WERI-Rb-1 (cell line): ENCODE data around the gene LBR.

Source experiments
- DNase-seq: peaks from one replicate; pipeline ENCODE4 v3.0.0-alpha.2; 2020
- H3K27ac ChIP-seq: fragments of 250-450 bp; sonication (Bioruptor Pico); 2 replicates; pipeline ENCODE4 v1.5.1; 2020; ENCODE audit warnings: mild to moderate bottlenecking, moderate library complexity
- H3K27me3 ChIP-seq: fragments of 250-450 bp; sonication (Bioruptor Pico); 2 replicates; pipeline ENCODE4 v1.5.1; 2021; ENCODE audit warnings: mild to moderate bottlenecking, low read depth, moderate library complexity; ENCODE audit not compliant: insufficient read depth, severe bottlenecking
- H3K36me3 ChIP-seq: fragments of 250-450 bp; sonication (Bioruptor Pico); 2 replicates; pipeline ENCODE4 v1.5.1; 2020; ENCODE audit warnings: mild to moderate bottlenecking, moderate library complexity
- H3K4me3 ChIP-seq: 2 replicates; pipeline ENCODE4 v1.5.1; 2011; ENCODE audit warnings: low read depth, mild to moderate bottlenecking, control low read depth, low read length
- H3K9me3 ChIP-seq: fragments of 250-450 bp; sonication (Bioruptor Pico); 2 replicates; pipeline ENCODE4 v1.5.1; 2021; ENCODE audit warnings: mild to moderate bottlenecking, moderate library complexity; ENCODE audit not compliant: severe bottlenecking
- CTCF ChIP-seq: IDR thresholded peaks from 2 replicates; pipeline ENCODE4 v1.5.1; 2011; ENCODE audit warnings: low read depth, mild to moderate bottlenecking, control low read depth, inconsistent platforms, low read length

Gene LBR

GRCh38 chr1:225413708-225414375 lies 14.0 kb downstream of the LBR start:
- no peak for DNase-seq
- no peak overlapping the region for H3K27ac ChIP-seq
- H3K36me3 ChIP-seq, result peaks cover 19% of the 10 kb centered on the region
- H3K9me3 ChIP-seq, result no peaks in the 10 kb centered on the region
- H3K27me3 ChIP-seq, result no peaks in the 10 kb centered on the region
- no peak overlapping the region for H3K4me3 ChIP-seq
- no peak for TF ChIP-seq CTCF

DNA sequence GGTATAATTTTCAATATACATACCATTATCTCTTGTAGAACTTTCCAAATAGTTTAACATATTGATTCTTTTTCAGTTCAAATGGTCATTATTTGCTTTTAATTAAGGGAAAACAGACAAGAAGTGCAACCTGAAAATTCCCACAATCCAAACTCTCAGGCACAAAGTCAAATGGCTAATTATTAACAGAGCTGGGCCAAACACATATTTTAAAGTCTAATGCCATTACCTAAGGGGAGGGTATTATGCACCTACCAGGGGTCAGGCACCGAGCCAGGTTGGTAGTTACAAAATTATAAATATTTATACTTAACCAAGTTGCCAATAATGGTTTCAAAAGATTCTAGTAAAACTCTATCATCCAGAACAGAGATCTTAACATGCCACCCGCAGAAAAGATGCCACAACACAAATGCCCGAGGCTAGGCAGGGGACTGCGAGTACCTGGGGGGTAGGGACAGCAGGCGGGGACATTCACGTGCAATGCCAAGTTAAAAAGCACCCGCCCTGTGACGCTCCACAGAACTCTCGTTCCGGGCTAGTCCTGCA lies 15.0 kb downstream of the LBR start:
- DNase-seq, result no peak
- H3K9me3 ChIP-seq, result no peaks in the 10 kb centered on the region
- H3K27ac ChIP-seq, result no peak overlapping the region
- no peak for TF ChIP-seq CTCF
- peaks cover 15% of the 10 kb centered on the region for H3K36me3 ChIP-seq
- H3K4me3 ChIP-seq, result no peak overlapping the region
- no peaks in the 10 kb centered on the region for H3K27me3 ChIP-seq

- no peak for TF ChIP-seq CTCF
- no peaks in the 10 kb centered on the region for H3K9me3 ChIP-seq
- H3K27me3 ChIP-seq, result no peaks in the 10 kb centered on the region
- DNase-seq, result no peak
- peaks cover 10% of the 10 kb centered on the region; the same call in 1 of the 2 replicates for H3K36me3 ChIP-seq
- no peak overlapping the region for H3K27ac ChIP-seq
- no peak overlapping the region for H3K4me3 ChIP-seq
These were observed 15.5 kb downstream of the LBR start for GRCh38 chr1:225412321-225412720.

DNA sequence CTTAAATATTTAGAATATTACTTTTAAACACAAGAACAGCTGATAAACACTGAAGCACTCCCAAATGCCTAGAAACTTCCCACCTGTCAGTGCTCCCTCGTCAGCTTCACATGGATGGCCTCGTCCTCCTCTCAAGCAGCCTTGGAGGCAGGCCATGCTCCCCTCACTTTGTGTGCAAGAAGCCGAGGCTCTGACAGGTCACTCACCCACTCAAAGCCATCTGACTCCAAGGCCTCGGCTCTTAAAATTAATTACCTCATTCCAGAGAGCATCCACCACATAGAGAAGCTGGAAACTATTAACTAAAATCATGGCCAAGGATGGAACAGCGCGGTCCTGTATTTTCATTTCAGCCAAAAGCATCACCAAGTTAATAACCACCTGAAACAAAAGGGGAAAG lies 17.8 kb downstream of the LBR start:
- Histone ChIP-seq H3K9me3 (no peaks in the 10 kb centered on the region), H3K36me3 (peaks cover 11% of the 10 kb centered on the region; the same call in 1 of the 2 replicates), H3K27me3 (no peaks in the 10 kb centered on the region), H3K27ac (no peak overlapping the region), H3K4me3 (no peak overlapping the region)
- DNase-seq, result no peak
- TF ChIP-seq CTCF, result no peak

DNA sequence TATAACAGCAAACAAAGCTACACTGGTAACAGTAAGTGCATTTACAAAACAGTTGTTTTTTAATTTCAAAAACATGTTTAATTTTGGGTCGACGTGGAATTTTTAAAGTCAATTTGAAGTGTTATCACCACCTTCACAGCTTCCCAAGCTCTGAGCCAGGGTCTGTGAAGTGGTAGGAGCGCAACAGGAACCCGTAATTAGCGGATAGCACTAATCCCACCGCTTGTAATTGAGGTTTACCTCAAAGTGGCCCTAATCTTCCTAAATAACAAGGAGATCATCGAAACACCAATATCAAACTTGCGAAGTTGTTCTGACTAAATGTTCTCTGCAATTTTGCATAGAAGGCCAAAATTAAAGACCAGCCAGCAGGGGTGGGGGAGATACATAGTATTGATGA lies 18.8 kb downstream of the LBR start:
- Histone ChIP-seq H3K27me3 (no peaks in the 10 kb centered on the region), H3K36me3 (peaks cover 7% of the 10 kb centered on the region; the same call in 1 of the 2 replicates), H3K9me3 (no peaks in the 10 kb centered on the region), H3K27ac (no peak overlapping the region), H3K4me3 (no peak overlapping the region)
- TF ChIP-seq CTCF, result no peak
- DNase-seq, result no peak

DNA sequence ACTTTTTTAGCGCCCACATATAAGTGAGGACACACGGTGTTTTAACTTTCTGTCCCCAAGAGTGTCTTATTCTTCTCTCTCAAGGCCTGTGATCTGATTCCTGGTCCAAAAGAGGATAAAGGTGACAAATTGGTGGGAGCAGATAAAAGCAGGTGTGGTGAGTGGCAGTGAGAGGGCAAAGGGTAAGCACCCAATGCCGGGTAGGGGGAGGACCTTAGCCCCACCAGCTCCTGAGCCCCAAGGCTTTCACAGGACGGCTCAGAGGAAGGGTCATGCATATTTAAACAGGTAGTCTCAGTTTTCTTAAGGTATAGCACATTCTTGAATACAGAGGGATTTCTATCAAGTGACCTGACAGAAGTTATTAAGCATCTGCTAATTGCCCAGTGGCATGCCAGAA lies 19.6 kb downstream of the LBR start:
- Histone ChIP-seq H3K9me3 (no peaks in the 10 kb centered on the region), H3K27me3 (no peaks in the 10 kb centered on the region), H3K27ac (no peak overlapping the region), H3K4me3 (no peak overlapping the region), H3K36me3 (peaks cover 7% of the 10 kb centered on the region; the same call in 1 of the 2 replicates)
- no peak for TF ChIP-seq CTCF
- no peak for DNase-seq
